Measurements from ENCODE around the gene SLC2A6.

Gene SLC2A6

DNA sequence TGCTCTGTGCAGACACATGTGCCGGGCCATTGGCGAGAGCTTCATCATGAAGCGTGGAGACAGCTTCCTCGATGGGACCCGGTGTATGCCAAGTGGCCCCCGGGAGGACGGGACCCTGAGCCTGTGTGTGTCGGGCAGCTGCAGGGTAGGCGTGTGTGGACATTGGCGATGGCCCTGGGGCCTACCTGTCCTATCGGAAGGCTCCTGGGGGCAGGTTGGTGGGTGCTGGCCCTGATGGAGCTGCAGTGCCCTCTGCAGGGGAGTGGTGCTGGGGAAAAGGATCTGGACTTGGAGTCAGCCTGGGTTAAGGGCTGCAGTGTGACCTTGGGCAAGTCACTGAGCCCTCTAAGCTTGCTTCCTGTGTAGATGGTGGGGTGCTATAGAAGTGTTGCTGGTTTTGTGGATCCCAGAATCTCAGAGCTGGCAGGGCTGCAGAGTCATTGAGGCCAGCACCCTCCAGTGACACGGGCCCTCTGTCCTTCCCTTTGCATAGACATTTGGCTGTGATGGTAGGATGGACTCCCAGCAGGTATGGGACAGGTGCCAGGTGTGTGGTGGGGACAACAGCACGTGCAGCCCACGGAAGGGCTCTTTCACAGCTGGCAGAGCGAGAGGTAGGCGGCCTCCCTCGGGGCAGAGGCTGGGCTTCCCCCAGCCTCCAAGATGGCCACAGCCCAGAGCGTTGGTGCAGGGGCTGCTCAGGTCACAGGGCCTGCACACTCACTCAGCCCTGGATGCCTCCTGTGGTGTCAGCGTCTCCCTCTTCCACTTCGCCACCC, 41.0 kb downstream of the SLC2A6 start:
- DNase-seq (ENCODE audit: low spot score), result peak; percentile 74
- in situ Hi-C loops (cut with MboI; ENCODE audit: low sequenced_read_pairs, unreplicated experiment), result no loop called here
- TF ChIP-seq, protein P1, sequence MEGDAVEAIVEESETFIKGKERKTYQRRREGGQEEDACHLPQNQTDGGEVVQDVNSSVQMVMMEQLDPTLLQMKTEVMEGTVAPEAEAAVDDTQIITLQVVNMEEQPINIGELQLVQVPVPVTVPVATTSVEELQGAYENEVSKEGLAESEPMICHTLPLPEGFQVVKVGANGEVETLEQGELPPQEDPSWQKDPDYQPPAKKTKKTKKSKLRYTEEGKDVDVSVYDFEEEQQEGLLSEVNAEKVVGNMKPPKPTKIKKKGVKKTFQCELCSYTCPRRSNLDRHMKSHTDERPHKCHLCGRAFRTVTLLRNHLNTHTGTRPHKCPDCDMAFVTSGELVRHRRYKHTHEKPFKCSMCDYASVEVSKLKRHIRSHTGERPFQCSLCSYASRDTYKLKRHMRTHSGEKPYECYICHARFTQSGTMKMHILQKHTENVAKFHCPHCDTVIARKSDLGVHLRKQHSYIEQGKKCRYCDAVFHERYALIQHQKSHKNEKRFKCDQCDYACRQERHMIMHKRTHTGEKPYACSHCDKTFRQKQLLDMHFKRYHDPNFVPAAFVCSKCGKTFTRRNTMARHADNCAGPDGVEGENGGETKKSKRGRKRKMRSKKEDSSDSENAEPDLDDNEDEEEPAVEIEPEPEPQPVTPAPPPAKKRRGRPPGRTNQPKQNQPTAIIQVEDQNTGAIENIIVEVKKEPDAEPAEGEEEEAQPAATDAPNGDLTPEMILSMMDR (IDR thresholded peaks at IDR 0.05; ENCODE audit: borderline replicate concordance, control extremely low read depth, extremely low read depth, insufficient read depth, missing control alignments), result peak; percentile 51

DNA sequence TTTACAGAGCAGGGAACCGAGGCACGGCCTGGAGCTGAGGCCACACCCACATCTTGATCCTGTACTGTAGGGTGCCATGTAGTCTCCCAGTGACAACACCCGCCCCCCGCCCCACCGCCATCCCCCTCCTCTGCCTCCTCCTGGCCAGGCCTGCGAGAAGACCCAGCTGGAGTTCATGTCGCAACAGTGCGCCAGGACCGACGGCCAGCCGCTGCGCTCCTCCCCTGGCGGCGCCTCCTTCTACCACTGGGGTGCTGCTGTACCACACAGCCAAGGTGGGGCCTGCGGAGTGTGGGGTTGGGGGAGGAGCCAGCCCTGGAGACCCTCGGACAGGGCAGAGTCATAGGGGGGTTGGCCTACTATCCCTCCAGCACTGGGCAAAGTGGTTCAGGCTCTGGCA, 42.2 kb downstream of the SLC2A6 start:
- TF ChIP-seq, protein P1 (IDR thresholded peaks at IDR 0.05; ENCODE audit: borderline replicate concordance, control extremely low read depth, extremely low read depth, insufficient read depth, missing control alignments), result no peak
- DNase-seq (ENCODE audit: low spot score), result no peak
- in situ Hi-C loops (cut with MboI; ENCODE audit: low sequenced_read_pairs, unreplicated experiment), result no loop called here

DNA sequence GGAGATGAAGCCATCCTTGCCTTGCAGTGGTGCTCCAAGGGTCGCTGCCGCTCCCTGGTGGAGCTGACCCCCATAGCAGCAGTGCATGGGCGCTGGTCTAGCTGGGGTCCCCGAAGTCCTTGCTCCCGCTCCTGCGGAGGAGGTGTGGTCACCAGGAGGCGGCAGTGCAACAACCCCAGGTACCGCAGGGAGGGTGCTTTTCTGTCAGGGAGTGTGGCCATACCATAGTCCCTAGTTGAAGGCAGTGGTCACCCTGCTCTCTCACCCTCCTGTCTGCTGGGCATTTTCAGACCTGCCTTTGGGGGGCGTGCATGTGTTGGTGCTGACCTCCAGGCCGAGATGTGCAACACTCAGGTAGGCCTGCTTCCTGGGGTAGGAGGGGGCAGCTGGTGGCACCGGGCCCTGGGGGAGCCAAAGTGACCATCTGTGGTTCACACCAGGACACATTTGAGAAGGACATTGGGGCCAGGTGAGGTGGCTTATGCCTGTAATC, 45.5 kb downstream of the SLC2A6 start:
- DNase-seq (ENCODE audit: low spot score), result no peak
- in situ Hi-C loops (cut with MboI; ENCODE audit: low sequenced_read_pairs, unreplicated experiment), result no loop called here
- TF ChIP-seq, protein P1 (IDR thresholded peaks at IDR 0.05; ENCODE audit: borderline replicate concordance, control extremely low read depth, extremely low read depth, insufficient read depth, missing control alignments), result no peak

DNA sequence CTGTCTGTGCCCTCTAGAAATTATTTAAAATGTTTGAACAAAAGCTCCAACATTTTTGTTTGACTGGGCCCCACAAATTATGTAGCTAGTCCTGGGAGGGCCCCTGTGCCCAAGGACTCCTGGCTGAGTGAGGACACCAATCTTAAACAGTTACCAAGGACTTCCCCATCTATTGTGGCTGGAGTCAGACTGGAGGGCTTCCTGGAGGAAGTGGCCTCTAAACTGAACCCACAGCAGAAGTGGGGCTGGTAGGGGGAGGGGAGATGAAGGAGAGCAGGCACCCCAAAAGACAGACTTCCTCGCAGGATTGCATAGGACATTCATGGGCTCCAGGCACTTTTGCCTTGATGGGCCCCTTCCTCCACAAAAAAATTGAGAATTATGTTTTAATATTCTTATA, 48.7 kb downstream of the SLC2A6 start:
- TF ChIP-seq, protein P1 (IDR thresholded peaks at IDR 0.05; ENCODE audit: borderline replicate concordance, control extremely low read depth, extremely low read depth, insufficient read depth, missing control alignments), result no peak
- in situ Hi-C loops (cut with MboI; ENCODE audit: low sequenced_read_pairs, unreplicated experiment), result no loop called here
- DNase-seq (ENCODE audit: low spot score), result no peak

DNA sequence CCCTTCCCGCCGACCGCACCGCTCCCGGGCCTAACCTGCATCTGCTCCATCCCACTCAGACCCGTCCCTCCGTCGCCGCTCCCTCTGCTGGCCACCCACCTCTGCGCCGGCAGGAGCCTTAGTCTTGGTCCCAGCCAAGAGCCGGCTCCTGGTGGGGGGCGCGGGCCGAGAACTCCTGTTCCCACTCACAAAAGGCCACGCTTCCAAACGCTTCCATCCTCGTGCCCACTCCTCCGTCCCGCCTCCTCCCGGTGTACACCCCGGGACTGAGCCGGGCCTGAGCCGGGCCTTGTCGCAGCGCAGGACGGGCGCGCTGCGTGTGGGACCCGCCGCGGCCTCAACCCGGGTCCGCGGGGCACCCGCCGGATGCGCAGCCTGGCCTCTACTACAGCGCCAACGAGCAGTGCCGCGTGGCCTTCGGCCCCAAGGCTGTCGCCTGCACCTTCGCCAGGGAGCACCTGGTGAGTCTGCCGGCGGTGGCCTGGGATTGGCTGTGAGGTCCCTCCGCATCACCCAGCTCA, 49.2 kb downstream of the SLC2A6 start:
- peak; percentile 78 for DNase-seq (ENCODE audit: low spot score)
- TF ChIP-seq, protein P1 (IDR thresholded peaks at IDR 0.05; ENCODE audit: borderline replicate concordance, control extremely low read depth, extremely low read depth, insufficient read depth, missing control alignments), result peak; percentile 16
- in situ Hi-C loops (cut with MboI; ENCODE audit: low sequenced_read_pairs, unreplicated experiment), result no loop called here

DNA sequence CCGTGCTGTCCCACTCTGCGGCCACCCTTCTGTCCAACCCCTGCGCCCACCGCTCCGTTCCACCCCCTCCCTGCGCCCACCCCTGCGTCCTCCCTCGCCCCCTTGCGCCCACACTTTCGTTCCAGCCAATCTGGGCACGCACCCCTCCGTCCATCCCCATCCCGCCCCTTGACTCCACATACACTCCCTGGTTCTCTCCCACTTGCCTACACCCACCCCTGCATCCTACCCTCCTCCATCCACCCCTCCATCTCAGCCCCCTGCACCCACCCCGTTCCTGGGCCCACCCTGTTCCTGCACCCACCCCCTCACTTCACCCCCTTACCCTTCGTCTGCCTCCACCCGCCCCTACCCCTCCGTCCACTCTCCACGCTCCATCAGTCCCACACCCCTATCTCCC, 49.7 kb downstream of the SLC2A6 start:
- in situ Hi-C loops (cut with MboI; ENCODE audit: low sequenced_read_pairs, unreplicated experiment), result no loop called here
- TF ChIP-seq, protein P1 (IDR thresholded peaks at IDR 0.05; ENCODE audit: borderline replicate concordance, control extremely low read depth, extremely low read depth, insufficient read depth, missing control alignments), result no peak
- peak; percentile 53 for DNase-seq (ENCODE audit: low spot score)

Data from GM13976 (cell line).